ENCODE measurements around the gene ZPR1. TPM values are rescaled to one million over a fixed set of nuclear protein-coding genes. Genes with fewer than 3 reads are reported as not detected.

The ZPR1 gene
- total RNA-seq, 1 experiment from 2014 or later, result 139 TPM

GRCh38 chr11:116787436-116787785 is 412 bp downstream of the ZPR1 start:
- POLR2A ChIA-PET, result no interaction called here

GRCh38 chr11:116786966-116787365 is 857 bp downstream of the ZPR1 start:
- TF ChIP-seq POLR2AphosphoS5 (IDR thresholded peaks at IDR 0.05; ENCODE audit: low read depth, low read length), result no peak
- no peak for TF ChIP-seq TCF7L2 (IDR thresholded peaks at IDR 0.05; ENCODE audit: low read depth, low read length)
- CTCF ChIA-PET, result interaction anchor here (1.0 kb wide), 1 partner anchor 49 kb away, joined by 4 read pairs; no protein-coding TSS in a partner anchor
- intact Hi-C loops (cut with micrococcal nuclease; ENCODE audit: unreplicated experiment), result no loop called here
- DNase-seq (ENCODE audit: low read depth, low spot score) (no peak), ATAC-seq (no peak)
- in situ Hi-C loops (cut with HindIII; ENCODE audit: low pct_unique_long_range_greater_than_20kb, low sequenced_read_pairs), result loop anchor here (10.0 kb wide), 1 partner anchor 218 kb away; no protein-coding TSS in a partner anchor
- POLR2A ChIA-PET, result interaction anchor here (0.6 to 1.1 kb wide), 2 partner anchors 14 to 48 kb away, joined by 3 to 9 read pairs; partner anchors contain the start of gene BUD13
- peak overlapping the region; percentile 95 for H3K27ac ChIP-seq (ENCODE audit: low read length)
- BruUV-seq (replicated peaks), result TSS peak; percentile 77
- H3K4me1 ChIP-seq (ENCODE audit: control insufficient read depth, insufficient read depth, low read length), result peaks cover 15% of the 10 kb centered on the region
- peak overlapping the region; percentile 86 to 97 for H3K4me3 ChIP-seq (ENCODE audit: low read depth in 2 of 2, low read length in 2 of 2)
- no peaks in the 10 kb centered on the region for H3K9me3 ChIP-seq (ENCODE audit: control insufficient read depth, insufficient read depth, low read depth, low read length)
- H3K36me3 ChIP-seq (ENCODE audit: control insufficient read depth, insufficient read depth, low read length), result peaks cover 53% of the 10 kb centered on the region
- no peaks in the 10 kb centered on the region for H3K27me3 ChIP-seq (ENCODE audit: control insufficient read depth, insufficient read depth, low read length)

More at GRCh38 chr11:116787436-116787785, 412 bp downstream of the ZPR1 start:
- no peak for ATAC-seq
- CTCF ChIA-PET, result interaction anchor here (1.0 kb wide), 1 partner anchor 48 kb away, joined by 4 read pairs; no protein-coding TSS in a partner anchor
- intact Hi-C loops (cut with micrococcal nuclease; ENCODE audit: unreplicated experiment) (no loop called here), in situ Hi-C loops (cut with HindIII; ENCODE audit: low pct_unique_long_range_greater_than_20kb, low sequenced_read_pairs) (loop anchor here (10.0 kb wide), 1 partner anchor 217 kb away; no protein-coding TSS in a partner anchor)
- DNase-seq (ENCODE audit: low read depth, low spot score), result no peak
- Histone ChIP-seq H3K36me3 (ENCODE audit: control insufficient read depth, insufficient read depth, low read length) (peaks cover 48% of the 10 kb centered on the region), H3K9me3 (ENCODE audit: control insufficient read depth, insufficient read depth, low read depth, low read length) (no peaks in the 10 kb centered on the region), H3K27me3 (ENCODE audit: control insufficient read depth, insufficient read depth, low read length) (no peaks in the 10 kb centered on the region), H3K27ac (ENCODE audit: low read length) (peak overlapping the region; percentile 95), H3K4me3 (ENCODE audit: low read depth in 2 of 2, low read length in 2 of 2) (peak overlapping the region; percentile 86 to 97), H3K4me1 (ENCODE audit: control insufficient read depth, insufficient read depth, low read length) (peaks cover 15% of the 10 kb centered on the region)
- TF ChIP-seq CTCF (IDR thresholded peaks at IDR 0.05) (no peak), REST (IDR thresholded peaks at IDR 0.05; ENCODE audit: insufficient read depth in 1 of 2, low read depth in 2 of 2, low read length in 1 of 2) (no peak), POLR2AphosphoS5 (IDR thresholded peaks at IDR 0.05; ENCODE audit: low read depth, low read length) (no peak), SIN3A (IDR thresholded peaks at IDR 0.05; ENCODE audit: borderline replicate concordance, insufficient read depth, low read depth, low read length) (no peak), TCF7L2 (IDR thresholded peaks at IDR 0.05; ENCODE audit: low read depth, low read length) (no peak)
- BruUV-seq (replicated peaks), result no TSS peak

GRCh38 chr11:116786326-116786725 is 1.5 kb downstream of the ZPR1 start:
- no peak for DNase-seq (ENCODE audit: low read depth, low spot score)
- intact Hi-C loops (cut with micrococcal nuclease; ENCODE audit: unreplicated experiment) (no loop called here), in situ Hi-C loops (cut with HindIII; ENCODE audit: low pct_unique_long_range_greater_than_20kb, low sequenced_read_pairs) (loop anchor here (10.0 kb wide), 1 partner anchor 218 kb away; no protein-coding TSS in a partner anchor)
- BruUV-seq (replicated peaks), result no TSS peak
- ATAC-seq, result no peak
- ChIA-PET CTCF (interaction anchor here (0.6 kb wide), 1 partner anchor 357 kb away, joined by 3 read pairs; no protein-coding TSS in a partner anchor), POLR2A (interaction anchor here (1.1 kb wide), 1 partner anchor 14 kb away, joined by 3 read pairs; the partner anchor contains the start of gene BUD13)
- H3K27ac ChIP-seq (ENCODE audit: low read length), result no peak overlapping the region; the same call in 1 of the 2 replicates
- no peak for TF ChIP-seq REST (IDR thresholded peaks at IDR 0.05; ENCODE audit: insufficient read depth in 1 of 2, low read depth in 2 of 2, low read length in 1 of 2)
- no peak for TF ChIP-seq CTCF (IDR thresholded peaks at IDR 0.05)
- no peak for TF ChIP-seq SIN3A (IDR thresholded peaks at IDR 0.05; ENCODE audit: borderline replicate concordance, insufficient read depth, low read depth, low read length)
- no peak for TF ChIP-seq POLR2AphosphoS5 (IDR thresholded peaks at IDR 0.05; ENCODE audit: low read depth, low read length)
- TF ChIP-seq TCF7L2 (IDR thresholded peaks at IDR 0.05; ENCODE audit: low read depth, low read length), result no peak
- H3K36me3 ChIP-seq (ENCODE audit: control insufficient read depth, insufficient read depth, low read length), result peaks cover 56% of the 10 kb centered on the region
- H3K4me1 ChIP-seq (ENCODE audit: control insufficient read depth, insufficient read depth, low read length), result peaks cover 15% of the 10 kb centered on the region
- H3K4me3 ChIP-seq (ENCODE audit: low read depth in 2 of 2, low read length in 2 of 2), result peak overlapping the region in 1 of 2 experiments; percentile 86; a peak in 2 of 4 replicates
- H3K9me3 ChIP-seq (ENCODE audit: control insufficient read depth, insufficient read depth, low read depth, low read length), result no peaks in the 10 kb centered on the region
- no peaks in the 10 kb centered on the region for H3K27me3 ChIP-seq (ENCODE audit: control insufficient read depth, insufficient read depth, low read length)

Data from Panc1 (cell line).